Measurements from ENCODE around the gene PCK1. TPM values are rescaled to one million over a fixed set of nuclear protein-coding genes. Genes with fewer than 3 reads are reported as not detected.

PCK1 gene
- total RNA-seq, 1 experiment from 2014 or later = 0.49 TPM

GRCh38 chr20:57532104-57532503, 28.8 kb upstream of the PCK1 start (continued):
- no peak for TF ChIP-seq REST (IDR thresholded peaks at IDR 0.05; ENCODE audit: low read depth)

- no peaks in the 10 kb centered on the region for H3K4me1 ChIP-seq (ENCODE audit: control insufficient read depth in 1 of 2, insufficient read depth in 2 of 2, low read length in 2 of 2)
- no peak overlapping the region for H3K27ac ChIP-seq (ENCODE audit: low read depth, low read length)
- no TSS peak for BruUV-seq (replicated peaks)
- ChIA-PET POLR2A (no interaction called here), RAD21 (ENCODE audit: low non-redundant PET in 1 of 2, low total read pairs in 2 of 2, uncharacterized antibody in 2 of 2, unreplicated experiment in 2 of 2) (interaction anchor here in 1 of 2 experiments (0.7 kb wide), 1 partner anchor 1619 kb away, joined by 4 read pairs; no protein-coding TSS in a partner anchor), CTCF (no interaction called here)
- intact Hi-C loops (cut with micrococcal nuclease) = no loop called here
- H3K36me3 ChIP-seq (ENCODE audit: control insufficient read depth in 1 of 2, insufficient read depth in 2 of 2, low read length in 2 of 2) = no peaks in the 10 kb centered on the region
- ATAC-seq = no peak
- DNase-seq (ENCODE audit: low read depth, low spot score) = no peak
- no peaks in the 10 kb centered on the region for H4K20me1 ChIP-seq (ENCODE audit: insufficient read depth)
- H3K4me2 ChIP-seq (ENCODE audit: low read length) = no peak overlapping the region
- H3K9me3 ChIP-seq (ENCODE audit: control insufficient read depth in 1 of 2, insufficient read depth in 1 of 2, low read depth in 1 of 2, low read length in 2 of 2) = no peaks in the 10 kb centered on the region
- no peak overlapping the region for H3K9ac ChIP-seq (ENCODE audit: low read length)
- no peaks in the 10 kb centered on the region for H3K9me2 ChIP-seq (ENCODE audit: insufficient read depth)
- TF ChIP-seq SIN3A (IDR thresholded peaks at IDR 0.05; ENCODE audit: low read depth) (no peak), EZH2 (IDR thresholded peaks at IDR 0.05) (no peak), SRF (IDR thresholded peaks at IDR 0.05; ENCODE audit: low read depth) (no peak), CTCF (IDR thresholded peaks at IDR 0.05 in 2 of 3, conservative IDR thresholded peaks at IDR 0.05 in 1 of 3; ENCODE audit: borderline replicate concordance in 1 of 3, insufficient read depth in 1 of 3, low read depth in 2 of 3, low read length in 2 of 3) (no peak), MAX (IDR thresholded peaks at IDR 0.05) (no peak), RAD21 (IDR thresholded peaks at IDR 0.05; ENCODE audit: low read depth) (no peak), YY1 (IDR thresholded peaks at IDR 0.05; ENCODE audit: extremely low read depth, insufficient replicate concordance, low read depth, low read length) (no peak), FOSL1 (IDR thresholded peaks at IDR 0.05; ENCODE audit: low read depth) (no peak), ATF3 (IDR thresholded peaks at IDR 0.05) (no peak), SP1 (IDR thresholded peaks at IDR 0.05; ENCODE audit: low read depth) (no peak), POLR2AphosphoS5 (IDR thresholded peaks at IDR 0.05; ENCODE audit: low read depth, low read length) (no peak)
- H3K4me3 ChIP-seq (replicated peaks in 1 of 2; ENCODE audit: low read depth in 1 of 2, low read length in 2 of 2) = no peak overlapping the region
- peaks cover 46% of the 10 kb centered on the region for H3K27me3 ChIP-seq (ENCODE audit: insufficient read depth, low read length)
- H3K79me2 ChIP-seq (ENCODE audit: insufficient read depth, low read length) = no peaks in the 10 kb centered on the region
- no peak overlapping the region for H2AFZ ChIP-seq (ENCODE audit: low read depth, low read length, poor library complexity, severe bottlenecking)
These were observed 25.6 kb upstream of the PCK1 start for GRCh38 chr20:57535297-57535696.

Data from HCT116 (cell line).